ENCODE measurements around the gene HECTD1.
A peak's percentile ranks its signal among the peaks of the same experiment; 100 is the strongest.
"Not testable (repeated sequence)": the region's sequence is repeated elsewhere in the genome, so short reads cannot be mapped to it uniquely, and the experiment has no call there.

HECTD1 gene

GRCh38 chr14:31207755-31208545 is at the start of gene HECTD1:
HECTD1 (minus strand) TSS chr14:31207793; CDS start chr14:31205936, 1,857 bp downstream.
- peak; percentile 90 for DNase-seq

- no peak for DNase-seq
Observed at GRCh38 chr14:31257244-31257553, 49.6 kb upstream of the HECTD1 start.

GRCh38 chr14:31256534-31257243 is 49.1 kb upstream of the HECTD1 start:
- no peak for DNase-seq

GRCh38 chr14:31255918-31256317 is 48.3 kb upstream of the HECTD1 start:
- DNase-seq, result not testable (repeated sequence)

GRCh38 chr14:31255286-31255685 is 47.7 kb upstream of the HECTD1 start:
- no peak for DNase-seq

- no peak for DNase-seq
Observed at GRCh38 chr14:31253746-31254471, 46.3 kb upstream of the HECTD1 start.

- DNase-seq, result no peak
Observed at GRCh38 chr14:31252865-31253264, 45.3 kb upstream of the HECTD1 start.

- DNase-seq, result no peak
Observed at GRCh38 chr14:31251028-31251958, 43.7 kb upstream of the HECTD1 start.

- no peak for DNase-seq
Observed at GRCh38 chr14:31244626-31245025, 37.0 kb upstream of the HECTD1 start.

- DNase-seq, result no peak
Observed at GRCh38 chr14:31243860-31244259, 36.3 kb upstream of the HECTD1 start.

- DNase-seq, result not testable (repeated sequence)
Observed at GRCh38 chr14:31242161-31242940, 34.8 kb upstream of the HECTD1 start.

- no peak for DNase-seq
Observed at GRCh38 chr14:31241450-31242114, 34.0 kb upstream of the HECTD1 start.

- no peak for DNase-seq
Observed at GRCh38 chr14:31239741-31240140, 32.1 kb upstream of the HECTD1 start.

GRCh38 chr14:31235462-31235861 is 27.9 kb upstream of the HECTD1 start:
- DNase-seq, result no peak

GRCh38 chr14:31232081-31232480 is 24.5 kb upstream of the HECTD1 start:
- DNase-seq, result no peak

- not testable (repeated sequence) for DNase-seq
Observed at GRCh38 chr14:31231272-31231671, 23.7 kb upstream of the HECTD1 start.

- DNase-seq, result no peak
Observed at GRCh38 chr14:31230573-31230958, 23.0 kb upstream of the HECTD1 start.

GRCh38 chr14:31229638-31230572 is 22.3 kb upstream of the HECTD1 start:
- DNase-seq, result no peak

GRCh38 chr14:31229009-31229408 is 21.4 kb upstream of the HECTD1 start:
- DNase-seq, result no peak

- no peak for DNase-seq
Observed at GRCh38 chr14:31228533-31228932, 20.9 kb upstream of the HECTD1 start.
